Panc1 (cell line): ENCODE measurements around the gene MRPS34.

ENCODE experiments used
- POLR2AphosphoS5 ChIP-seq: IDR thresholded peaks from 2 replicates; pipeline ENCODE4 v1.6.1; 2012; ENCODE audit warnings: mild to moderate bottlenecking, low read depth, low read length, moderate library complexity
- TCF7L2 ChIP-seq: IDR thresholded peaks from 2 replicates; pipeline ENCODE4 v1.6.1; 2011; ENCODE audit warnings: mild to moderate bottlenecking, low read depth, low read length, inconsistent platforms
- TF ChIP-seq, protein P1 (sequence below): fragments of 450-650 bp; IDR thresholded peaks from 2 replicates; pipeline ENCODE4 v1.5.1; 2017; ENCODE audit warnings: mild to moderate bottlenecking
- TF ChIP-seq, protein P2 (sequence below), 2 experiments: IDR thresholded peaks; 2 replicates each; pipeline ENCODE4 v1.6.1; 2011 to 2012; ENCODE audit warnings: low read depth in 2 of 2, control low read depth in 1 of 2, low read length in 1 of 2, mild to moderate bottlenecking in 1 of 2, moderate library complexity in 1 of 2; ENCODE audit not compliant: insufficient read depth in 1 of 2

DNA sequence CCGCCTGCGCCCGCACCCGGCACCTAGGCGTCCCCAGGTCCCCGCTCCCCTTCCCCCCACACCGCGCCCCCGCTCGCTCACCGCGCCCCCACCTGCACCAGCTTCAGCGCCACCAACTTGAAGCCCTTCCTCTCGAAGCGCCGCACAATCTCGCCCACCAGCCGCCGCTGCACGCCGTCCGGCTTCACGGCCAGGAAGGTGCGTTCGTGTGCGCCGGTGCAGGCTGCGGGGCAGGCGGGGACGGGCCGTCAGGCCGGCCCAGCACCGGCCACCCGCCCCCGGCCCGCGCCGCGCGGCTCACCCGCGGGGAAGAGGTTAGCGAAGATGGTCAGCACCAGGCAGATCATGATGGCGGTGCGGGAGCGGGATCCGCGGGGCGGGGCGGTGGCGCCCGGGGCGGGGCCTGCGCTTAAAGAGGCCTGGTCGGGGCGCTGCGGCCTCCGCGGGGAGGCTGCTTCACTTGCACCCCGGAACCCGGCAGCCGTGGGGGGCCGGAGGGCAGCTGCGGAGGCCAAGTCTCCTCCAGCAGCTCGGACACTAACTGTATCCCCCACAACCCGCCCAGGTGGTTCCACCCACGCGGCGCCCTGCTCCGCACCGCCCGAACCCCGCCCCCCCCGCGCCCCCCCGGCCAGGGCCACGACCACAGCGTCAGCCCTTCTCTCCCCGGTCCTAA is 1.6 kb downstream of the MRPS34 start, which contains the start of gene NME3:
- TF ChIP-seq, protein P1, sequence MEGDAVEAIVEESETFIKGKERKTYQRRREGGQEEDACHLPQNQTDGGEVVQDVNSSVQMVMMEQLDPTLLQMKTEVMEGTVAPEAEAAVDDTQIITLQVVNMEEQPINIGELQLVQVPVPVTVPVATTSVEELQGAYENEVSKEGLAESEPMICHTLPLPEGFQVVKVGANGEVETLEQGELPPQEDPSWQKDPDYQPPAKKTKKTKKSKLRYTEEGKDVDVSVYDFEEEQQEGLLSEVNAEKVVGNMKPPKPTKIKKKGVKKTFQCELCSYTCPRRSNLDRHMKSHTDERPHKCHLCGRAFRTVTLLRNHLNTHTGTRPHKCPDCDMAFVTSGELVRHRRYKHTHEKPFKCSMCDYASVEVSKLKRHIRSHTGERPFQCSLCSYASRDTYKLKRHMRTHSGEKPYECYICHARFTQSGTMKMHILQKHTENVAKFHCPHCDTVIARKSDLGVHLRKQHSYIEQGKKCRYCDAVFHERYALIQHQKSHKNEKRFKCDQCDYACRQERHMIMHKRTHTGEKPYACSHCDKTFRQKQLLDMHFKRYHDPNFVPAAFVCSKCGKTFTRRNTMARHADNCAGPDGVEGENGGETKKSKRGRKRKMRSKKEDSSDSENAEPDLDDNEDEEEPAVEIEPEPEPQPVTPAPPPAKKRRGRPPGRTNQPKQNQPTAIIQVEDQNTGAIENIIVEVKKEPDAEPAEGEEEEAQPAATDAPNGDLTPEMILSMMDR: no peak
- TF ChIP-seq POLR2AphosphoS5 (no peak), TCF7L2 (no peak)
- TF ChIP-seq, protein P2, sequence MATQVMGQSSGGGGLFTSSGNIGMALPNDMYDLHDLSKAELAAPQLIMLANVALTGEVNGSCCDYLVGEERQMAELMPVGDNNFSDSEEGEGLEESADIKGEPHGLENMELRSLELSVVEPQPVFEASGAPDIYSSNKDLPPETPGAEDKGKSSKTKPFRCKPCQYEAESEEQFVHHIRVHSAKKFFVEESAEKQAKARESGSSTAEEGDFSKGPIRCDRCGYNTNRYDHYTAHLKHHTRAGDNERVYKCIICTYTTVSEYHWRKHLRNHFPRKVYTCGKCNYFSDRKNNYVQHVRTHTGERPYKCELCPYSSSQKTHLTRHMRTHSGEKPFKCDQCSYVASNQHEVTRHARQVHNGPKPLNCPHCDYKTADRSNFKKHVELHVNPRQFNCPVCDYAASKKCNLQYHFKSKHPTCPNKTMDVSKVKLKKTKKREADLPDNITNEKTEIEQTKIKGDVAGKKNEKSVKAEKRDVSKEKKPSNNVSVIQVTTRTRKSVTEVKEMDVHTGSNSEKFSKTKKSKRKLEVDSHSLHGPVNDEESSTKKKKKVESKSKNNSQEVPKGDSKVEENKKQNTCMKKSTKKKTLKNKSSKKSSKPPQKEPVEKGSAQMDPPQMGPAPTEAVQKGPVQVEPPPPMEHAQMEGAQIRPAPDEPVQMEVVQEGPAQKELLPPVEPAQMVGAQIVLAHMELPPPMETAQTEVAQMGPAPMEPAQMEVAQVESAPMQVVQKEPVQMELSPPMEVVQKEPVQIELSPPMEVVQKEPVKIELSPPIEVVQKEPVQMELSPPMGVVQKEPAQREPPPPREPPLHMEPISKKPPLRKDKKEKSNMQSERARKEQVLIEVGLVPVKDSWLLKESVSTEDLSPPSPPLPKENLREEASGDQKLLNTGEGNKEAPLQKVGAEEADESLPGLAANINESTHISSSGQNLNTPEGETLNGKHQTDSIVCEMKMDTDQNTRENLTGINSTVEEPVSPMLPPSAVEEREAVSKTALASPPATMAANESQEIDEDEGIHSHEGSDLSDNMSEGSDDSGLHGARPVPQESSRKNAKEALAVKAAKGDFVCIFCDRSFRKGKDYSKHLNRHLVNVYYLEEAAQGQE (IDR thresholded peaks at IDR 0.05; ENCODE audit: insufficient read depth in 1 of 2, low read depth in 2 of 2, low read length in 1 of 2): no peak
